GM12892 (cell line): Measurements from ENCODE around the gene IL6ST.

Experiments used
- DNase-seq: peaks from one replicate; pipeline ENCODE4 v3.0.0; 2011; ENCODE audit not compliant: insufficient read length
- FAIRE-seq: peaks from 2 replicates; lab custom pipeline; 2011; peaks lifted over from hg19 to GRCh38; lab: Jason Lieb, UNC
- POLR2A ChIP-seq: IDR thresholded peaks from 2 replicates; pipeline ENCODE4 v1.6.1; 2011; ENCODE audit warnings: low read depth, low read length, control low read depth
- POLR2AphosphoS5 ChIP-seq: IDR thresholded peaks from 2 replicates; pipeline ENCODE4 v1.6.1; 2011; ENCODE audit warnings: low read depth, low read length, control low read depth
- TAF1 ChIP-seq: IDR thresholded peaks from 2 replicates; pipeline ENCODE4 v1.6.1; 2011; ENCODE audit warnings: low read depth, mild to moderate bottlenecking, control low read depth, low read length, borderline replicate concordance

Gene IL6ST

DNA sequence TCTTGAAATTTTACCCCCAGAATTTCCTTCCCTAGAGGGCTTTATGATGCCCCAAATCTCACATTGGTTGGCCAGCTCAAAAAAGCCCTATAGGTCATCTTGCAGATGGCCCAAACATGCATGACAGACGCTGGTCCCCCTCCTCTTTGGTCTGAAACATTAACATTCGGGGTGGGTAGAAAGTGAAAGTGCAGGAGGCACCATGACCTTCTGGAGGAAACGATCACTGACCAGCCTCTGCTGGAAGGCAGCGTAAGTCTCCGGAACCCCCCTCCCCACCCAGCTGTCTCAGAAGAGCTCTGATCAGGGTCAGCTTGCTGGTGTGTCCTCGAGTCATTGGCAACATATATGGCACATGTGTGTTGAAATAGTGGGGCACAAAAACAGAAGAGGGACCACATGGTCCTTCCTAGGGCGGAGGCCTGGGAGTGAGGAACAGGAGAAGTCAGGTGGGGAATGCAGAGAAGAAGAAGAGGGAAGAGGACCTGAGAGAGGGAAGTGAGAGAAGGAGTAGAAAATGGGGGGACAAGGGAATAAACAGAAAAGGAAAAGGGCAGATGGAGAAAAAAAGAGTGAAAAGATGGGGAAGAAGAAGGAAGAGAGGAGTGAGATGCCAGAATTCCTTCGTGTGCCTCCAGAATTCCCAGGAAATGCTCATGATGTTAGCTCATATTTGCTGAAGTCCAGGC lies 97.4 kb downstream of the IL6ST start:
- DNase-seq = no peak
- no peak for FAIRE-seq
- TF ChIP-seq TAF1 (no peak), POLR2A (no peak), POLR2AphosphoS5 (no peak)

DNA sequence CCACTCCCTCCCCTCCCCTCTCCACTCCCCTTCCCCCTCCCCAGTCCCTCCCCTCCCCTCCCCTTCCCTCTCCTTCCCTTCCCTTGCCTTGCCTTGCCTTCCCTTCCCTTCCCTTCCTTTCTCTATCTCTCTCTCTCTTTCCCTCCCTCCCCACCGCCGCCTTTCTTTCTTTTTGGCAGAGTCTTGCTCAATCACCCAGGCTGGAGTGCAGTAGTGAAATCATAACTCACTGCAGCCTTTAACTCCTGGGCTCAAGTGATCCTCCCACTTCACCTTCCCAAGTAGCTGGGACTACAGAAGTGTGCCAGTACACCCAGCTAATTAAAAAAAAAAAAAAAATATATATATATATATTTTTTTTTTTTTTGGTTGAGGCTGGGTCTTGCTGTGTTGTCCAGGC lies 98.1 kb downstream of the IL6ST start:
- no peak for DNase-seq
- FAIRE-seq = no peak
- no peak for TF ChIP-seq TAF1
- no peak for TF ChIP-seq POLR2A
- no peak for TF ChIP-seq POLR2AphosphoS5

DNA sequence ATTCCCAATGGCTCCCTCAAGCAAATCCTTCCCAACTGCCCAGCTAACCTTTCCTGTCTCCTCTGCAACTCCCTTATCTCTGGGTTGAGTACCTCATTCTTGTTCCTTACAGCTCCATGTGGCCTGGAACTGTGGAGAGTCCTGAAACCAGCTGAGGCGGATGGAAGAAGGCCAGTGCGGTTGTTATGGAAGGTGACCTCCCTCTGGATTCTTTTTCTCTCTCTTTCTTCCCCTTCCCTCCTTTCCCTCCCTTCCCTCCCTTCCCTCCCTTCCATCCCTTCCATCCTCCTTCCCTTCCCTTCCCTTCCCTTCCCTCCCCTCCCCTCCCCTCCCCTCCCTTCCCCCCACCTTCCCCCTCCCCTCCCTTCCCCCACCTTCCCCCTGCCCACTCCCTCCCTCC lies 98.5 kb downstream of the IL6ST start:
- TF ChIP-seq POLR2AphosphoS5 = no peak
- no peak for TF ChIP-seq POLR2A
- TF ChIP-seq TAF1 = no peak
- no peak for DNase-seq
- no peak for FAIRE-seq

DNA sequence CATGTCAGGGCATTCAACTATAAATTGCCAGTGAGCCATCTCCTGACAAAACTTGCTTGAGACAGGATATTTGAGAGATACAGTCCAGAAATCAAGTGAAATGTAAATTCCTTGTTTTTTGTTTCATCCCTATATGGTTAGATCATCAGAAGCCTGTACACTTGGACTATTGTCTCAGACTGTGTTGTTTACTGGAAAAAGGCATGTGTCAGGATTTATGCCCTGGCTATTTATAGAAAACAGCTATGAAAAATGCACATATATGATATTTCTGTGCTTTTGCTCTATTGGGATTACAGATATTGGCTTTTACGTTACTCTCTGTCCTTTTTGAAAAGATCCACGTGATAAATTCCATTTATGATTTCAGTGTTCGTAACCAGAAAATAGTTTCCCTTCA lies 99.4 kb downstream of the IL6ST start:
- FAIRE-seq (no peak), DNase-seq (no peak)
- TF ChIP-seq POLR2AphosphoS5 = no peak
- no peak for TF ChIP-seq TAF1
- TF ChIP-seq POLR2A = no peak

DNA sequence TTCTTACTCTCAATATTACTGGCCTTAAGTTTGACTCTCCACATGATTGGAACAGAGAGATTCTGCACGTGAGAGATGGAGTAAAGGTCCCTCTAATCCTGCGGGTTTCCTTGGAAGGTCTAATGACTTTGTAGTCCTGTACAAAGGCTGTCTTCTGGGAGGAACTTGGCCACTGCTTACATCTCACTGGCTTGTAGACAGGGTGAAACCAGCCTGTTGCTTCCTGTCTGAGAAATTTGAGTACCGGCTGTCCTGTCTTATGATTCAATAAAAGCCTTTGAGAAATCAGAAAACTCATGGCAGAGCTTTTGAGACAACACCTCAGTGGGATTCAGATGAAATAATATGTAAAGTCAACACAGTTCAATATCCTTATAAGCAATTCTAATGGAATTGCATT lies 100.6 kb downstream of the IL6ST start:
- FAIRE-seq (no peak), DNase-seq (no peak)
- no peak for TF ChIP-seq TAF1
- no peak for TF ChIP-seq POLR2AphosphoS5

DNA sequence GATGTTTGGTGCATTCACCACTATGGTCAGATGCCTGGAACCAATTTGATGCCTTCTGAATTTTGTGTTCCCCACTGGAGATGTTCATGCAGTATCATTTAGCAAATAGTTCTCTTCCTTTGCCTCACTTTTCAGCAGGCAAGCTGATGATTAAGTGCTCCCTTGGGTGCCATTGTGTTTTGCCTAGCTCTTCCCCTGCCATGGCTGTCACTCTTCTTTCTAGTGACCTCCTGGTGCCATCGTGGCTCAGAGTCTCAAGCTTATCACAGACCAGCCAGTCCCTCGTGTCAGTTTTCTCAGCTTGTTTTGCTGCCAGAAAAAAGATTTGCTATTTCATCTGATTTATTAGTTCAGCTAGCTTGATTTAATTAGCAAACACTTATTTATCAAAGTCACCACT lies 102.3 kb downstream of the IL6ST start:
- no peak for DNase-seq
- TF ChIP-seq POLR2AphosphoS5 = no peak
- TF ChIP-seq POLR2A = no peak
- no peak for TF ChIP-seq TAF1
- no peak for FAIRE-seq

DNA sequence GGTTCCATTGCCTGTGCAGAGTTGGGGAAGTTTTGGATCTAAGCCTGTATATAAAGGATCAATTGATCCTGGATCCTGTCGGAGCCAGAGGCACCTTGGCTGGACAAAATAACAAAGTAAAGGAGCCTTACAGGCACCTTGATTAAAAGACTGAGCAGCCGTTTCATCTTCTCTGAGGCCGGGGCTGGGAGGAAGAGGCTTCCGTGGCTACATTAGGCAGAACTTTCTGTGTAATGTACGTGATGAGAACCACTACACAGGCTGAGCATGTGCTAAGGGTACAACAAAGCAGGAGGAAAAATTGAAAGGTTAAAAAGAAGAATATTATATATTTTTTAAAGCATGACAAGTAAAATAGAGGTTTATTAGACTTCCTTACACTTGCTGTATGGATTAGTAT lies 106.6 kb downstream of the IL6ST start:
- TF ChIP-seq TAF1 (no peak), POLR2AphosphoS5 (no peak), POLR2A (no peak)
- FAIRE-seq (no peak), DNase-seq (no peak)

DNA sequence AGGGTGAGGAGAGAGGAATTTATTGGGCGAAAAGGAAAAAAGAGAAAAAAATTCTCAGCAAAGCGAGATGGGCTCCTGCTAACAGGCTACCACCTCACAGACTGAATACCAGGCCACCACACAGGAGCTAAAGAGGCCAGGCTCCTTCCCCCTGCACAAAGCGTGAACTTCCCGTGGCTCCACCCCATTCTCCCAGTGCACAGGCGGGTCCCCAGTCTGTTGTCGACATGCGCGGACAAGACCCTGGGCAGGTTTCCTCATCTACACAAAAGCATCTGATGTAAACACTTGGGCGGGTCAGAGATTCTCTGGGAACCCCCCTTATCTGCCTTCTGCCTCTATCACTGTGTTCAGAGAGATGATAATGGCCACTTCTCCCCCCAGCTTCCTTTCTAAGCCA lies 109.4 kb downstream of the IL6ST start:
- TF ChIP-seq POLR2AphosphoS5 = no peak
- no peak for TF ChIP-seq TAF1
- no peak for TF ChIP-seq POLR2A
- no peak for FAIRE-seq

More for the DNA sequence above, 109.4 kb downstream of the IL6ST start:
- no peak for DNase-seq
